ENCODE results near the gene FOSB. TPM values are rescaled to one million over a fixed set of nuclear protein-coding genes. Genes with fewer than 3 reads are reported as not detected.
A peak's percentile ranks its signal among the peaks of the same experiment; 100 is the strongest.

FOSB gene
- total RNA-seq, 1 donor from 2014 or later, result 17.2 TPM

GRCh38 chr19:45517641-45518468, 50.1 kb downstream of the FOSB start:
- Mint-ChIP-seq H3K4me3 (no peak overlapping the region), H3K27ac (peak overlapping the region; percentile 27), H3K36me3 (ENCODE audit: low read depth) (peaks cover 29% of the 10 kb centered on the region), H3K9me3 (no peaks in the 10 kb centered on the region), H3K27me3 (ENCODE audit: insufficient read depth) (no peaks in the 10 kb centered on the region), H3K4me1 (ENCODE audit: low read depth) (peaks cover 30% of the 10 kb centered on the region)
- intact Hi-C loops (cut with micrococcal nuclease), result no loop called here
- no peak for DNase-seq (ENCODE audit: low spot score)

- no peaks in the 10 kb centered on the region for H3K27me3 Mint-ChIP-seq (ENCODE audit: insufficient read depth)
- H3K4me1 Mint-ChIP-seq (ENCODE audit: low read depth), result peaks cover 30% of the 10 kb centered on the region
- peaks cover 29% of the 10 kb centered on the region for H3K36me3 Mint-ChIP-seq (ENCODE audit: low read depth)
- no peak overlapping the region for H3K4me3 Mint-ChIP-seq
- intact Hi-C loops (cut with micrococcal nuclease), result no loop called here
- no peak for DNase-seq (ENCODE audit: low spot score)
- H3K9me3 Mint-ChIP-seq, result no peaks in the 10 kb centered on the region
- H3K27ac Mint-ChIP-seq, result no peak overlapping the region
Observed at GRCh38 chr19:45518469-45518826, 50.7 kb downstream of the FOSB start.

GRCh38 chr19:45522010-45522941, 54.5 kb downstream of the FOSB start:
- no peak overlapping the region for H3K27ac Mint-ChIP-seq

GRCh38 chr19:45523642-45524256, 56.0 kb downstream of the FOSB start:
- Mint-ChIP-seq H3K4me1 (ENCODE audit: low read depth) (peaks cover 14% of the 10 kb centered on the region), H3K4me3 (no peak overlapping the region), H3K9me3 (no peaks in the 10 kb centered on the region), H3K27me3 (ENCODE audit: insufficient read depth) (no peaks in the 10 kb centered on the region), H3K36me3 (ENCODE audit: low read depth) (peaks cover 41% of the 10 kb centered on the region), H3K27ac (peak overlapping the region; percentile 37)
- intact Hi-C loops (cut with micrococcal nuclease), result loop anchor here (1.0 to 2.0 kb wide), 7 partner anchors 17 to 194 kb away; partner anchors contain the start of gene QPCTL
- peak; percentile 65 for DNase-seq (ENCODE audit: low spot score)

More at GRCh38 chr19:45522010-45522941, 54.5 kb downstream of the FOSB start:
- DNase-seq (ENCODE audit: low spot score), result no peak
- no peaks in the 10 kb centered on the region for H3K27me3 Mint-ChIP-seq (ENCODE audit: insufficient read depth)
- no peak overlapping the region for H3K4me3 Mint-ChIP-seq
- H3K9me3 Mint-ChIP-seq, result no peaks in the 10 kb centered on the region
- peaks cover 39% of the 10 kb centered on the region for H3K36me3 Mint-ChIP-seq (ENCODE audit: low read depth)
- H3K4me1 Mint-ChIP-seq (ENCODE audit: low read depth), result peaks cover 10% of the 10 kb centered on the region
- intact Hi-C loops (cut with micrococcal nuclease), result loop anchor here (2.0 kb wide), 1 partner anchor 171 kb away; the partner anchor contains the start of gene QPCTL

GRCh38 chr19:45524575-45525129, 56.9 kb downstream of the FOSB start:
- no peak for DNase-seq (ENCODE audit: low spot score)
- Mint-ChIP-seq H3K4me3 (no peak overlapping the region), H3K4me1 (ENCODE audit: low read depth) (peaks cover 14% of the 10 kb centered on the region), H3K27ac (no peak overlapping the region), H3K36me3 (ENCODE audit: low read depth) (peaks cover 46% of the 10 kb centered on the region), H3K9me3 (no peaks in the 10 kb centered on the region), H3K27me3 (ENCODE audit: insufficient read depth) (no peaks in the 10 kb centered on the region)
- intact Hi-C loops (cut with micrococcal nuclease), result no loop called here

Other genes with a start within 250 kb of the FOSB start
- not detected in 2 replicates for gene EXOC3L2, start 222.6 kb upstream of the FOSB start, total RNA-seq
- gene MARK4, start 216.7 kb upstream of the FOSB start, total RNA-seq, result 27.1 and 27.2 TPM in 2 replicates
- gene CKM, start 145.1 kb upstream of the FOSB start, total RNA-seq, result not detected in 2 replicates
- not detected in 2 replicates for gene KLC3, start 127.2 kb upstream of the FOSB start, total RNA-seq
- gene ERCC2, start 97.4 kb upstream of the FOSB start, total RNA-seq, result 30.5 and 32.8 TPM in 2 replicates
- gene PPP1R13L, start 62.9 kb upstream of the FOSB start, total RNA-seq, result 8.5 and 8.9 TPM in 2 replicates
- gene POLR1G, start 61.4 kb upstream of the FOSB start, total RNA-seq, result 25.3 and 27.2 TPM in 2 replicates
- 143 and 152 TPM in 2 replicates for gene ERCC1, start 44.1 kb upstream of the FOSB start, total RNA-seq
- gene RTN2, start 29.1 kb downstream of the FOSB start, total RNA-seq, result 3.0 and 4.1 TPM in 2 replicates
- gene PPM1N, start 30.4 kb downstream of the FOSB start, total RNA-seq, result 1.0 and 1.3 TPM in 2 replicates
- gene VASP, start 39.5 kb downstream of the FOSB start, total RNA-seq, result 234 and 235 TPM in 2 replicates
- gene OPA3, start 116.8 kb downstream of the FOSB start, total RNA-seq, result 12.1 and 16.2 TPM in 2 replicates
- gene GPR4, start 134.2 kb downstream of the FOSB start, total RNA-seq, result not detected in 2 replicates
- gene EML2, start 171.4 kb downstream of the FOSB start, total RNA-seq, result 148 and 152 TPM in 2 replicates
- 4.3 and 6.1 TPM in 2 replicates for gene GIPR, start 200.2 kb downstream of the FOSB start, total RNA-seq
- gene SNRPD2, start 224.0 kb downstream of the FOSB start, total RNA-seq, result 757 and 760 TPM in 2 replicates
- gene QPCTL, start 224.7 kb downstream of the FOSB start, total RNA-seq, result 13.7 and 18.0 TPM in 2 replicates